ENCODE data around the gene PCBP3.

GRCh38 chr21:45779226-45779625 lies 135.7 kb downstream of the PCBP3 start:
- no peak for TF ChIP-seq YY1 (IDR thresholded peaks at IDR 0.05; ENCODE audit: insufficient read depth, insufficient read length)
- TF ChIP-seq SUZ12 (IDR thresholded peaks at IDR 0.05; ENCODE audit: extremely low read depth, insufficient read depth, insufficient read length): no peak
